BLaER1 treated with 17β-estradiol and CSF1 and Interleukin-3, amounts not matched to agents 10 nM and 100 nM (cell line): ENCODE results near the gene FRMD8.

Experiments used
- H3K27ac ChIP-seq, 11 experiments: shearing (Covaris generic); formaldehyde crosslinking; 2 replicates each; pipeline ENCODE4 v1.8.1; 2022
- H3K27me3 ChIP-seq, 11 experiments: shearing (Covaris generic); formaldehyde crosslinking; 2 replicates each; pipeline ENCODE4 v1.8.1; 2022
- H3K36me3 ChIP-seq, 11 experiments: shearing (Covaris generic); formaldehyde crosslinking; 2 replicates each; pipeline ENCODE4 v1.8.1; 2022
- H3K4me1 ChIP-seq, 10 experiments: shearing (Covaris generic); formaldehyde crosslinking; 2 replicates each; pipeline ENCODE4 v1.8.1; 2022
- H3K4me2 ChIP-seq, 11 experiments: shearing (Covaris generic); formaldehyde crosslinking; 2 replicates each; pipeline ENCODE4 v1.8.1; 2022
- H3K4me3 ChIP-seq, 10 experiments: shearing (Covaris generic); formaldehyde crosslinking; 2 replicates each; pipeline ENCODE4 v1.8.1; 2022
- H3K9ac ChIP-seq, 11 experiments: shearing (Covaris generic); formaldehyde crosslinking; 2 replicates each; pipeline ENCODE4 v1.8.1; 2022
- H3K9me3 ChIP-seq, 11 experiments: shearing (Covaris generic); formaldehyde crosslinking; replicated peaks in 1 of 11; 2 replicates each; pipeline ENCODE4 v1.8.1; 2022
- H4K20me1 ChIP-seq, 11 experiments: shearing (Covaris generic); formaldehyde crosslinking; 2 replicates each; pipeline ENCODE4 v1.8.1; 2022
- Cebpa-rat ChIP-seq, 11 experiments: shearing (Covaris generic); IDR thresholded peaks; 2 replicates each; pipeline ENCODE4 v1.8.1; 2022

The FRMD8 gene

DNA sequence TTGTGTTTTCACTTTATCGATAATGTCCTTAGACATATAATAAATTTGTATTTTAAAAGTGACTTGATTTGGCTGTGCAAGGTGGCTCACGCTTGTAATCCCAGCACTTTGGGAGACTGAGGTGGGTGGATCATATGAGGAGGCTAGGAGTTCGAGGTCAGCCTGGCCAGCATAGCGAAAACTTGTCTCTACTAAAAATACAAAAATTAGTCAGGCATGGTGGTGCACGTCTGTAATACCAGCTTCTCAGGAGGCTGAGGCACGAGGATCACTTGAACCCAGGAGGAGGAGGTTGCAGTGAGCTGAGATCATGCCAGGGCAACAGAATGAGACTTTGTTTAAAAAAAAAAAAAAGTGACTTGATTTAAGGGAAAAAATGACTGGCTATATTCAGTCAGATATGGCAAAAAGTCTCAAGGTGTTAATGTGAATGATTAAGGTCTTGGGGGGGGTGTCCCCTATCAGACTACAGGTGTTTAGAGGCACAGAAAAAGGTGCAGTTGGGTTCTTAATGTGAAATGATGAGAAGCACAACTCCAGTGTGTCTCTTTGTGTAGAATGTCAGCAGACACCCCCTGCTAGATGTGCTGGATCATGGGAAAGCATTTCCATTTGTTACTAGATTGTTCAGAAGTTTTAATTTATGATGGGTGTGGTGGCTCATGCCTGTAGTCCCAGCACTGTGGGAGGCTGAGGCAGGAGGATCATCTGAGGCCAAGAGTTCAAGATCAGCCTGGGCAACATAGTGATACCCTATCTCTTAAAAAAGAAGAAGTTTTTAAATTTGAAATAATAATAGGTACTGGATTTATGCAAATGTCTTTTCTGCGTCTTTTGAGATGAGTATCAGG lies 53.1 kb downstream of the FRMD8 start:
- H3K9ac ChIP-seq, result peak overlapping the region in 10 of 11 experiments; percentile 49 to 76 (median 71); a peak in 15 of 22 replicates
- H3K27me3 ChIP-seq, result no peaks in the 10 kb centered on the region
- H3K4me3 ChIP-seq, result peak overlapping the region in 1 of 10 experiments; percentile 12; a peak in 1 of 20 replicates
- no peaks in the 10 kb centered on the region for H3K9me3 ChIP-seq
- H3K4me1 ChIP-seq, result peaks cover 72 to 97% (median 87%) of the 10 kb centered on the region in 10 experiments
- peaks cover 26 to 100% (median 87%) of the 10 kb centered on the region in 11 experiments; a peak in 21 of 22 replicates for H4K20me1 ChIP-seq
- peak overlapping the region; percentile 69 to 93 (median 81) for H3K4me2 ChIP-seq
- TF ChIP-seq Cebpa-rat (IDR thresholded peaks at IDR 0.05), result no peak
- peaks cover 31 to 98% (median 33%) of the 10 kb centered on the region in 11 experiments for H3K36me3 ChIP-seq
- peak overlapping the region; percentile 39 to 91 (median 86); a peak in 20 of 22 replicates for H3K27ac ChIP-seq

DNA sequence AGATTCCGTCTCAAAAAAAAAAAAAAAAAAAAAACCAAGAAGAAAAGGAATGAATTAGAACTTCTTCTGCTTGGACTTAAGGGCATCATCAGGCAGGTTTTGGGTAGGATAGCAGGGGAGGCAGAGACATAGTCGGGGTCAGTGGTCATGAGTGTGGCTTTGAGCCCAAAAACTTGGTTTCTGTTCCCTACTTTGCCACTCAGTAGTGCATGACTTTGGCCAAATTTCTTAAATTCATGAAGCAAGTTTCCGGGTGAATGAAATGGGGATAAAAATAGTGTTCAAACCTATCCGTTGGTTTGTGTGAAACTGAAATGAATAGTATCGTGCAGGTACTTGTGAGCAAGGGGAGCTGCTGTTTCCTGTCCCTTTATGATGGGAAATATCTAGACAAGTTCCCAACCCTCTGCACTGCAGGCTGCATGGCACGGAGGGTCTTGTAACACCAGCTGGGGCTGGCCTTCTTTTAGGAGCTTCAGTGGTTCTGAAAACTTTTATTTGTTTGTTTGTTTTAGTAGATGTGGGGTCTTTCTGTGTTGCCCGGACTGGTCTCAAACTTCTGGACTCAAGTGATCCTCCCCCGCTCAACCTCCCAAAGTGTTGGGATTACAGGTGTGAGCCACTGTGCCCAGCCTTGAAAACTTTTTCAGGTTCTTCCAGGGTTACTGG lies 54.5 kb downstream of the FRMD8 start:
- H3K36me3 ChIP-seq, result peaks cover 17 to 95% (median 19%) of the 10 kb centered on the region in 11 experiments
- peaks cover 28 to 100% (median 87%) of the 10 kb centered on the region in 11 experiments; a peak in 21 of 22 replicates for H4K20me1 ChIP-seq
- H3K4me1 ChIP-seq, result peaks cover 74 to 96% (median 87%) of the 10 kb centered on the region in 10 experiments
- peak overlapping the region; percentile 39 to 91 (median 86); a peak in 21 of 22 replicates for H3K27ac ChIP-seq
- peak overlapping the region in 2 of 10 experiments; percentile 20 to 43; a peak in 4 of 20 replicates for H3K4me3 ChIP-seq
- TF ChIP-seq Cebpa-rat (IDR thresholded peaks at IDR 0.05), result peak in 8 of 11 experiments; percentile 14 to 82 (median 60); a peak in 7 of 22 replicates
- H3K9ac ChIP-seq, result peak overlapping the region; percentile 54 to 76 (median 70); a peak in 21 of 22 replicates
- H3K4me2 ChIP-seq, result peak overlapping the region; percentile 69 to 93 (median 81)
- H3K9me3 ChIP-seq, result no peaks in the 10 kb centered on the region
- no peaks in the 10 kb centered on the region for H3K27me3 ChIP-seq

DNA sequence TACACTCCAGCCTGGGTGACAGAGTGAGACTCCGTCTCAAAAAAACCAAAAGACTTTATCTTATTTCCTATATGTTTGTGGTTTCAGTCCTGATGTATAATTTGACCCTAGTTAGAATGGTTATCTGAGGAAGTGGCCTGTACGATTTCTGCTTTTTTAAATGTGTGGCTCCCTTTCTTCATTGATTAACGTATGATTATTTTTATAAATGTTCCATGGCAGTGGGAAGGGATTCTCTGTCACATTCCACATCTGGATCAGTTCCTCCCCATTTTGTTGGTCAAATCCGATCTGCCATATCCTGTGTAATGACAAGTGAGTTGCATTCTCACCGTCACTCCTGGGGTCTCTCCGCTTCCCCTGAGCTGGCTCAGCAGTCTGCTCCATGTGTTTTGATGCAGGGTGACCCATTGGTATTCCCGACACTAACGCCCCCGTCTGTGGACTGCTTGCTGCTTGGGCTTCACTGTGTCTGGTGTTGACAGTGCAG lies 56.5 kb downstream of the FRMD8 start:
- H3K36me3 ChIP-seq, result peaks cover 2 to 78% (median 6%) of the 10 kb centered on the region in 11 experiments; a peak in 21 of 22 replicates
- no peaks in the 10 kb centered on the region for H3K9me3 ChIP-seq
- peaks cover 26 to 100% (median 79%) of the 10 kb centered on the region in 11 experiments; a peak in 20 of 22 replicates for H4K20me1 ChIP-seq
- H3K4me3 ChIP-seq, result no peak overlapping the region
- H3K9ac ChIP-seq, result peak overlapping the region in 10 of 11 experiments; percentile 40 to 76 (median 70); a peak in 15 of 22 replicates
- H3K27ac ChIP-seq, result peak overlapping the region in 10 of 11 experiments; percentile 71 to 91 (median 86); a peak in 19 of 22 replicates
- H3K4me1 ChIP-seq, result peaks cover 57 to 95% (median 90%) of the 10 kb centered on the region in 10 experiments
- no peaks in the 10 kb centered on the region for H3K27me3 ChIP-seq
- peak overlapping the region; percentile 57 to 93 (median 81); a peak in 20 of 22 replicates for H3K4me2 ChIP-seq
- no peak for TF ChIP-seq Cebpa-rat (IDR thresholded peaks at IDR 0.05)

DNA sequence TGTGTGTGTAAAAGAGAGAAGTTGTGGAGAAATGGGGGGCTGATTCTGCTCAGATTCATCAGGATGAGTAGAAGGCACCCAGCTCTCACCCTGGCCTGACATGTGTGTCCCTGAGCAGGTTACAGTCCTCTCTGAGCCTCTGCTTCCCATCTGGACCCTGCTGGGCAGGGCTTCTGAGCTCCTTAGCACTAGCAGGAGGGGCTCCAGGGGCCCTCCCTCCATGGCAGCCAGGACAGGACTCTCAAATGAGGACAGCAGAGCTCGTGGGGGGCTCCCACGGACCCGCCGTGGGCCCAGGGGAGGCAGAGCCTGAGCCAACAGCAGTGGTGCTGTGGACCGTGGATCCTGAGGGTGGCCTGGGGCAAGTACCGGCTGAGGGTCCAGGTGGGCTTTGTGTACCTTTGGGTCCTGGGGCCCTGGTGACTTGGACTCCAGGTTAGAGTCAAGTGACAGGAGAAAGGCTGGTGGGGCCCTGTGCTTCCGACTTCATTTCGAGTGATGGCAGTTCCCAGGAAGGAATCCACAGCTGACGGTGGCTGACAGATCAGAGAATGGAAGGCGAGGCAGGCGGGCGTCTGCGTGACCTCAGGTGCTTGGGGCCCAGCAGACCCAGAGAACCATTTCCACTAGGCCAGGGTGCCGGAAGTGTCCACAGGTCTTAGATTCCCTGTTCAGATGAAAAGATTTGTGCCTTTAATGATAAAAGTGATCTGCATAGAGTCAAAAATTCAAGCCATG lies 58.0 kb downstream of the FRMD8 start:
- H3K4me3 ChIP-seq, result no peak overlapping the region
- H4K20me1 ChIP-seq, result peaks cover 24 to 99% (median 66%) of the 10 kb centered on the region in 11 experiments; a peak in 19 of 22 replicates
- H3K4me1 ChIP-seq, result peaks cover 42 to 100% (median 93%) of the 10 kb centered on the region in 10 experiments
- peak overlapping the region in 10 of 11 experiments; percentile 11 to 93 (median 82); a peak in 18 of 22 replicates for H3K4me2 ChIP-seq
- H3K9me3 ChIP-seq, result 0 out of 22 replicates have a peak, but pooled peaks cover 0 to 2% (median 0%) of the 10 kb centered on the region in 11 experiments
- H3K36me3 ChIP-seq, result peaks cover 0 to 62% (median 0%) of the 10 kb centered on the region in 11 experiments; a peak in 5 of 22 replicates
- peak overlapping the region in 9 of 11 experiments; percentile 5 to 75 (median 56); a peak in 17 of 22 replicates for H3K9ac ChIP-seq
- no peaks in the 10 kb centered on the region for H3K27me3 ChIP-seq
- peak overlapping the region; percentile 40 to 91 (median 86); a peak in 20 of 22 replicates for H3K27ac ChIP-seq
- TF ChIP-seq Cebpa-rat (IDR thresholded peaks at IDR 0.05), result no peak

DNA sequence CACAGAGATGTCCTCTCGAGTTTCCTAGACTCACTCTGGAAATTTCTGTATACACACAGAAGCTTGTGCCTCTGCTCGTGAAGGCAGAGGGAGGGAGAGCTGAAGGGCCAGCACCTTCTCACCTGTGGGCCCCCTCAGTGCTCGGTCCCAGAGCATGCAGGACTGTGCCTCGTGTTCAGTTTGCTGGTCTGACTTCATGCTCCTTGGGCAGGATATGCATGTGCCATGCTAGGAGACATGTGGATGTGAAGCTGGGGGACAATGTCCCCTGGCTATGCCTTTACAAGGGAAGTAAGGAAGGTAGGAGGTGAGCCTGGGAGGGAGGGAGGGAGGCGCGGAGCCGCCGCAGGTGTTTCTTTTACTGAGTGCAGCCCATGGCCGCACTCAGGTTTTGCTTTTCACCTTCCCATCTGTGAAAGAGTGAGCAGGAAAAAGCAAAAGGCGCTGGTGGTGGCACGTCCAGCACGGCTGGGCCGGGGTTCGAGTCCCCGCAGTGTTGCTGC lies 58.7 kb downstream of the FRMD8 start:
- peak overlapping the region in 7 of 11 experiments; percentile 21 to 63 (median 40); a peak in 10 of 22 replicates for H3K9ac ChIP-seq
- peak overlapping the region in 10 of 11 experiments; percentile 40 to 91 (median 72); a peak in 17 of 22 replicates for H3K27ac ChIP-seq
- TF ChIP-seq Cebpa-rat (IDR thresholded peaks at IDR 0.05), result no peak
- H3K4me2 ChIP-seq, result peak overlapping the region in 9 of 11 experiments; percentile 3 to 93 (median 81); a peak in 16 of 22 replicates
- no peak overlapping the region for H3K4me3 ChIP-seq
- H3K36me3 ChIP-seq, result peaks cover 0 to 55% (median 0%) of the 10 kb centered on the region in 11 experiments; a peak in 5 of 22 replicates
- H3K9me3 ChIP-seq, result peaks cover 0 to 6% (median 0%) of the 10 kb centered on the region in 11 experiments; a peak in 1 of 22 replicates
- peaks cover 24 to 92% (median 59%) of the 10 kb centered on the region in 11 experiments; a peak in 19 of 22 replicates for H4K20me1 ChIP-seq
- no peaks in the 10 kb centered on the region for H3K27me3 ChIP-seq
- peaks cover 35 to 99% (median 87%) of the 10 kb centered on the region in 10 experiments for H3K4me1 ChIP-seq

DNA sequence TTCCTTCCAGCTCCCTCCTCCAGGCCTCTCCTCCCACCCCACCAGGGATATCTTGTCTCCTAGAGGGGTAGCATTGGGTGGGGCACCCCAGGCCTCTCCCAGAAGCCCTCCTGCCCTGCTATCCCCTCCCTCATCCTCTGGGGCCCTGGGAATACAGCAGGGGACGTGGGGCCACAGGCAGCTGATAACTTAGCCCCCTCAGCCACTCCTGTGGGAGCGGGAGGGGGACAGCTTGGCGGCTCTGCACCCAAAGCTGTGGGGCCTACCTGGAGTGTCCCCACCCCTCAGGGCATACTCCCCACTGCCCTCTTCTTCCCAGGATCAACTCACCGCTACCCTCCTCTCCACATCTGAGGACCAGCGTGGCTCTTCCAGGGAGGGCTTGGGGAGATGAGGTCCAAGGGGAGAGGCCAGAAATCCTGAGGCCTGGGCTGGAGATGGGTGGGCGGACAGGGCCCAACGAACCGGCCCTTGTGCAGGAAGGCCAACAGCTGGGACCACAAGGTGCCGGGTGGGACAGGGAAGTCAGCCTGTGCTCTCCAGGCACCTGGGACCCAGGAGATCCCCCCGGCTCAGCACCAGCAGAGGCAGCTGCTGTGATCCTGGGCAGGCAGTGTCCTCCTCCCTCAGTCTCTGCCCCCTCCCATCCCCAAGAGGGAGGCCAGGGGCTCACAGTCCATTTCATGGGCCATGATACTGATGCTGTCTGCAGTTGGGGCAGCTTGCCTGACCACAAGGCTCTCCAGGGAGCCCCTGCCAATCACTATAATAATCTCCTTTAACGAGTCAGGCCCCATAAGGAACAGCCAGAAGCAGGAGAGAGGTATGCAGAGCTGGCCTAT lies 59.4 kb downstream of the FRMD8 start:
- H4K20me1 ChIP-seq, result peaks cover 24 to 85% (median 53%) of the 10 kb centered on the region in 11 experiments; a peak in 19 of 22 replicates
- peaks cover 28 to 92% (median 80%) of the 10 kb centered on the region in 10 experiments for H3K4me1 ChIP-seq
- peaks cover 0 to 49% (median 0%) of the 10 kb centered on the region in 11 experiments; a peak in 5 of 22 replicates for H3K36me3 ChIP-seq
- TF ChIP-seq Cebpa-rat (IDR thresholded peaks at IDR 0.05), result no peak
- peak overlapping the region in 8 of 11 experiments; percentile 21 to 63 (median 38); a peak in 14 of 22 replicates for H3K9ac ChIP-seq
- H3K27ac ChIP-seq, result peak overlapping the region in 10 of 11 experiments; percentile 32 to 89 (median 53); a peak in 20 of 22 replicates
- H3K27me3 ChIP-seq, result no peaks in the 10 kb centered on the region
- H3K9me3 ChIP-seq, result peaks cover 0 to 12% (median 0%) of the 10 kb centered on the region in 11 experiments; a peak in 4 of 22 replicates
- H3K4me2 ChIP-seq, result peak overlapping the region in 9 of 11 experiments; percentile 3 to 93 (median 70); a peak in 17 of 22 replicates
- no peak overlapping the region; a peak in 1 of 20 replicates for H3K4me3 ChIP-seq
